HEK293 (cell line): ENCODE measurements around the gene LTN1.

ENCODE experiments used
- GLI4 ChIP-seq: fragments of 450-650 bp; formaldehyde crosslinking; IDR thresholded peaks from 2 replicates; pipeline ENCODE4 v1.5.1; 2016; ENCODE audit warnings: missing biosample characterization, missing genetic modification characterization
- KLF1 ChIP-seq: fragments of 450-650 bp; formaldehyde crosslinking; IDR thresholded peaks from 2 replicates; pipeline ENCODE4 v1.5.1; 2016; ENCODE audit warnings: missing biosample characterization, missing genetic modification characterization
- KLF10 ChIP-seq: fragments of 450-650 bp; IDR thresholded peaks from 2 replicates; pipeline ENCODE4 v1.5.1; 2018; ENCODE audit warnings: missing biosample characterization, mild to moderate bottlenecking, missing genetic modification characterization
- OVOL3 ChIP-seq: fragments of 450-650 bp; formaldehyde crosslinking; IDR thresholded peaks from 2 replicates; pipeline ENCODE4 v1.5.1; 2016; ENCODE audit warnings: missing biosample characterization, missing genetic modification characterization
- PBX3 ChIP-seq: sonication (generic); formaldehyde crosslinking; IDR thresholded peaks from 2 replicates; pipeline ENCODE4 v1.8.1; 2022; ENCODE audit warnings: mild to moderate bottlenecking, moderate library complexity, missing genetic modification reagents
- PRDM4 ChIP-seq: fragments of 450-650 bp; formaldehyde crosslinking; IDR thresholded peaks from 2 replicates; pipeline ENCODE4 v1.5.1; 2017; ENCODE audit warnings: missing biosample characterization, missing genetic modification characterization
- REST ChIP-seq: fragments of 450-650 bp; formaldehyde crosslinking; IDR thresholded peaks from 2 replicates; pipeline ENCODE4 v1.5.1; 2016; ENCODE audit warnings: missing biosample characterization, missing genetic modification characterization
- SP2 ChIP-seq: fragments of 450-650 bp; formaldehyde crosslinking; IDR thresholded peaks from 2 replicates; pipeline ENCODE4 v1.5.1; 2016; ENCODE audit warnings: missing biosample characterization, missing genetic modification characterization
- ZBTB11 ChIP-seq: fragments of 450-650 bp; formaldehyde crosslinking; conservative IDR thresholded peaks from 2 replicates; pipeline ENCODE4 v1.5.1; 2016; ENCODE audit warnings: low read depth, missing biosample characterization, missing genetic modification characterization
- ZBTB17 ChIP-seq: fragments of 450-650 bp; formaldehyde crosslinking; IDR thresholded peaks from 2 replicates; pipeline ENCODE4 v1.5.1; 2016; ENCODE audit warnings: missing biosample characterization, missing genetic modification characterization
- ZEB2 ChIP-seq: fragments of 450-650 bp; formaldehyde crosslinking; IDR thresholded peaks from 2 replicates; pipeline ENCODE4 v1.5.1; 2016; ENCODE audit warnings: missing biosample characterization, missing genetic modification characterization
- ZFP37 ChIP-seq: fragments of 450-650 bp; formaldehyde crosslinking; IDR thresholded peaks from 2 replicates; pipeline ENCODE4 v1.5.1; 2016; ENCODE audit warnings: missing biosample characterization, missing genetic modification characterization
- ZNF133 ChIP-seq: fragments of 450-650 bp; formaldehyde crosslinking; IDR thresholded peaks from 2 replicates; pipeline ENCODE4 v1.5.1; 2016; ENCODE audit warnings: missing biosample characterization, missing genetic modification characterization
- ZNF146 ChIP-seq: fragments of 450-650 bp; formaldehyde crosslinking; IDR thresholded peaks from 2 replicates; pipeline ENCODE4 v1.5.1; 2016; ENCODE audit warnings: missing biosample characterization, missing genetic modification characterization
- ZNF2 ChIP-seq: fragments of 450-650 bp; formaldehyde crosslinking; IDR thresholded peaks from 2 replicates; pipeline ENCODE4 v1.5.1; 2016; ENCODE audit warnings: missing biosample characterization, missing genetic modification characterization
- ZNF266 ChIP-seq: fragments of 450-650 bp; formaldehyde crosslinking; IDR thresholded peaks from 2 replicates; pipeline ENCODE4 v1.5.1; 2016; ENCODE audit warnings: missing biosample characterization, missing genetic modification characterization, low read depth
- ZNF324 ChIP-seq: fragments of 450-650 bp; formaldehyde crosslinking; IDR thresholded peaks from 2 replicates; pipeline ENCODE4 v1.5.1; 2016; ENCODE audit warnings: missing biosample characterization, missing genetic modification characterization
- ZNF341 ChIP-seq: fragments of 450-650 bp; formaldehyde crosslinking; IDR thresholded peaks from 2 replicates; pipeline ENCODE4; 2016; ENCODE audit warnings: low read depth, missing biosample characterization, missing genetic modification characterization
- ZNF350 ChIP-seq: fragments of 450-650 bp; formaldehyde crosslinking; IDR thresholded peaks from 2 replicates; pipeline ENCODE4 v1.5.0; 2017; ENCODE audit warnings: missing biosample characterization, mild to moderate bottlenecking, missing genetic modification characterization
- ZNF510 ChIP-seq: fragments of 450-650 bp; formaldehyde crosslinking; IDR thresholded peaks from 2 replicates; pipeline ENCODE4 v1.5.1; 2018; ENCODE audit warnings: mild to moderate bottlenecking, missing genetic modification characterization, missing biosample characterization; ENCODE audit not compliant: insufficient replicate concordance
- ZNF514 ChIP-seq: fragments of 450-650 bp; formaldehyde crosslinking; IDR thresholded peaks from 2 replicates; pipeline ENCODE4 v1.5.1; 2016; ENCODE audit warnings: missing biosample characterization, missing genetic modification characterization
- ZNF544 ChIP-seq: fragments of 450-650 bp; formaldehyde crosslinking; IDR thresholded peaks from 2 replicates; pipeline ENCODE4 v1.5.0; 2017; ENCODE audit warnings: missing biosample characterization, missing genetic modification characterization
- ZNF561 ChIP-seq: fragments of 450-650 bp; IDR thresholded peaks from 2 replicates; pipeline ENCODE4 v1.5.1; 2018; ENCODE audit warnings: missing biosample characterization, missing genetic modification characterization, borderline replicate concordance
- ZNF596 ChIP-seq: fragments of 450-650 bp; IDR thresholded peaks from 2 replicates; pipeline ENCODE4 v1.5.0; 2018; ENCODE audit warnings: missing biosample characterization, mild to moderate bottlenecking, missing genetic modification characterization, moderate library complexity
- ZNF623 ChIP-seq: fragments of 450-650 bp; formaldehyde crosslinking; IDR thresholded peaks from 2 replicates; pipeline ENCODE4 v1.5.1; 2016; ENCODE audit warnings: missing biosample characterization, missing genetic modification characterization
- ZNF692 ChIP-seq: fragments of 450-650 bp; formaldehyde crosslinking; IDR thresholded peaks from 2 replicates; pipeline ENCODE4 v1.5.1; 2016; ENCODE audit warnings: missing biosample characterization, missing genetic modification characterization
- ZNF777 ChIP-seq: fragments of 450-650 bp; formaldehyde crosslinking; IDR thresholded peaks from 2 replicates; pipeline ENCODE4 v1.5.1; 2017; ENCODE audit warnings: missing biosample characterization, missing genetic modification characterization, borderline replicate concordance
- ZSCAN16 ChIP-seq: fragments of 450-650 bp; formaldehyde crosslinking; IDR thresholded peaks from 2 replicates; pipeline ENCODE4 v1.5.1; 2016; ENCODE audit warnings: missing biosample characterization, missing genetic modification characterization

LTN1 gene

GRCh38 chr21:28992526-28993292 lies at the start of gene LTN1 (continued):
- TF ChIP-seq KLF10 (tag by site-specific recombination): peak; percentile 85
- peak; percentile 50 for TF ChIP-seq KLF1
- TF ChIP-seq ZNF341: peak; percentile 77
- TF ChIP-seq ZSCAN16 (tag by site-specific recombination): peak; percentile 92
- TF ChIP-seq GLI4: peak; percentile 82; the same call in 1 of the 2 replicates
- peak; percentile 54; the same call in 1 of the 2 replicates for TF ChIP-seq REST (tag by site-specific recombination)
- TF ChIP-seq ZNF692 (tag by site-specific recombination): peak; percentile 84
- TF ChIP-seq ZNF596 (tag by site-specific recombination): no peak
- TF ChIP-seq ZNF510 (tag by site-specific recombination): no peak
- peak; percentile 56 for TF ChIP-seq ZFP37 (tag by site-specific recombination)
- peak; percentile 94 for TF ChIP-seq ZNF561 (tag by site-specific recombination)
- peak; percentile 92 for TF ChIP-seq ZNF2 (tag by site-specific recombination)
- peak; percentile 30; the same call in 1 of the 2 replicates for TF ChIP-seq ZNF623 (tag by site-specific recombination)
- peak; percentile 100 for TF ChIP-seq ZBTB11
- peak; percentile 96 for TF ChIP-seq ZNF324 (tag by site-specific recombination)
- TF ChIP-seq ZBTB17 (tag by site-specific recombination): peak; percentile 89
- peak; percentile 93 for TF ChIP-seq PBX3 (CRISPR knock-in tag)
- peak; percentile 66; the same call in 1 of the 2 replicates for TF ChIP-seq PRDM4
- peak; percentile 89 for TF ChIP-seq ZEB2 (tag by site-specific recombination)
- no peak for TF ChIP-seq ZNF133 (tag by site-specific recombination)
- TF ChIP-seq ZNF514: no peak
- TF ChIP-seq ZNF146: 0 out of 2 replicates have a peak, but pooled peaks have one; percentile 25
- TF ChIP-seq OVOL3 (tag by site-specific recombination): 0 out of 2 replicates have a peak, but pooled peaks have one; percentile 20
- peak; percentile 99 for TF ChIP-seq SP2
- no peak for TF ChIP-seq ZNF544 (tag by site-specific recombination)
- peak; percentile 91 for TF ChIP-seq ZNF350
- no peak for TF ChIP-seq ZNF266 (tag by site-specific recombination)
- no peak for TF ChIP-seq ZNF777 (tag by site-specific recombination)
